ENCODE data around the gene TEK.
"Not testable (repeated sequence)": the region's sequence is repeated elsewhere in the genome, so short reads cannot be mapped to it uniquely, and the experiment has no call there.

TEK gene

DNA sequence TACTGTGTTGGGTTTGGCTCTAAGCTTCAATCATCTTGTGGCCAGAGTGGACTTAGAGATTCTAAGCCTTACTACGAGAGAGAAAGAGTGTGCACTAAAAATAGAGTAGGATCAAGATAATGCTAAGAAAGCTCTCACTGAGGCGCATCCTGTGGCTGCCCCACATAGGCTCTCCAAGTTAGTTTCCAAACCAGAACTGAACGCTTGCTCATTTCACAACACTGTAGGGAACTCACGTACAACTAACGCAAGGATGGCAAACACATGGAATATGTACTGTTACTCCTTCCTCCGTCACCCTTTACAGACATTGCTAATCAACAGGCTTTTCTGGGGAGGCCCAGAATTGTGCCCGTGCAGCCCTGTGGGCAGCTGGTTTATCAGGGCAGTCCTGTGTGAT, 97.0 kb downstream of the TEK start:
- no peak overlapping the region for H3K4me3 ChIP-seq (ENCODE audit: low read length)
- TF ChIP-seq, protein P1, sequence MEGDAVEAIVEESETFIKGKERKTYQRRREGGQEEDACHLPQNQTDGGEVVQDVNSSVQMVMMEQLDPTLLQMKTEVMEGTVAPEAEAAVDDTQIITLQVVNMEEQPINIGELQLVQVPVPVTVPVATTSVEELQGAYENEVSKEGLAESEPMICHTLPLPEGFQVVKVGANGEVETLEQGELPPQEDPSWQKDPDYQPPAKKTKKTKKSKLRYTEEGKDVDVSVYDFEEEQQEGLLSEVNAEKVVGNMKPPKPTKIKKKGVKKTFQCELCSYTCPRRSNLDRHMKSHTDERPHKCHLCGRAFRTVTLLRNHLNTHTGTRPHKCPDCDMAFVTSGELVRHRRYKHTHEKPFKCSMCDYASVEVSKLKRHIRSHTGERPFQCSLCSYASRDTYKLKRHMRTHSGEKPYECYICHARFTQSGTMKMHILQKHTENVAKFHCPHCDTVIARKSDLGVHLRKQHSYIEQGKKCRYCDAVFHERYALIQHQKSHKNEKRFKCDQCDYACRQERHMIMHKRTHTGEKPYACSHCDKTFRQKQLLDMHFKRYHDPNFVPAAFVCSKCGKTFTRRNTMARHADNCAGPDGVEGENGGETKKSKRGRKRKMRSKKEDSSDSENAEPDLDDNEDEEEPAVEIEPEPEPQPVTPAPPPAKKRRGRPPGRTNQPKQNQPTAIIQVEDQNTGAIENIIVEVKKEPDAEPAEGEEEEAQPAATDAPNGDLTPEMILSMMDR (conservative IDR thresholded peaks at IDR 0.05; ENCODE audit: low read depth, low read length) = no peak
- DNase-seq (ENCODE audit: low read depth) = no peak

GRCh38 chr9:27209034-27209433, 100.0 kb downstream of the TEK start:
- TF ChIP-seq, protein P1 (conservative IDR thresholded peaks at IDR 0.05; ENCODE audit: low read depth, low read length) = no peak
- no peak overlapping the region for H3K4me3 ChIP-seq (ENCODE audit: low read length)
- DNase-seq (ENCODE audit: low read depth) = no peak

- TF ChIP-seq, protein P1 (conservative IDR thresholded peaks at IDR 0.05; ENCODE audit: low read depth, low read length) = no peak
- no peak for DNase-seq (ENCODE audit: low read depth)
- no peak overlapping the region for H3K4me3 ChIP-seq (ENCODE audit: low read length)
Observed at GRCh38 chr9:27210588-27210987, 101.6 kb downstream of the TEK start.

- DNase-seq (ENCODE audit: low read depth) = no peak
- TF ChIP-seq, protein P1 (conservative IDR thresholded peaks at IDR 0.05; ENCODE audit: low read depth, low read length) = no peak
- no peak overlapping the region for H3K4me3 ChIP-seq (ENCODE audit: low read length)
Observed at GRCh38 chr9:27212191-27212590, 103.2 kb downstream of the TEK start.

DNA sequence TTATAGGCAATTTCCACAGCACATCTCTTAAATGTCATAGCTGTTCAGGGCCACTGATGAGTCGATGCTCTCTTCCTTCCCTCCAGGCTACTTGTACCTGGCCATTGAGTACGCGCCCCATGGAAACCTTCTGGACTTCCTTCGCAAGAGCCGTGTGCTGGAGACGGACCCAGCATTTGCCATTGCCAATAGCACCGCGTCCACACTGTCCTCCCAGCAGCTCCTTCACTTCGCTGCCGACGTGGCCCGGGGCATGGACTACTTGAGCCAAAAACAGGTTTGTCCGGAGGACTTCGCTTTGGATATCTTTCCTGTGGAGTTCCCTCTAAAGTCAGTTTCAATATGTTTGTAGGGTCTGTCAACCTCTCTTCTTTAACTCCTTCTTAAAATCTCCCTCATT, 103.6 kb downstream of the TEK start:
- no peak for DNase-seq (ENCODE audit: low read depth)
- TF ChIP-seq, protein P1 (conservative IDR thresholded peaks at IDR 0.05; ENCODE audit: low read depth, low read length) = no peak
- H3K4me3 ChIP-seq (ENCODE audit: low read length) = no peak overlapping the region

DNA sequence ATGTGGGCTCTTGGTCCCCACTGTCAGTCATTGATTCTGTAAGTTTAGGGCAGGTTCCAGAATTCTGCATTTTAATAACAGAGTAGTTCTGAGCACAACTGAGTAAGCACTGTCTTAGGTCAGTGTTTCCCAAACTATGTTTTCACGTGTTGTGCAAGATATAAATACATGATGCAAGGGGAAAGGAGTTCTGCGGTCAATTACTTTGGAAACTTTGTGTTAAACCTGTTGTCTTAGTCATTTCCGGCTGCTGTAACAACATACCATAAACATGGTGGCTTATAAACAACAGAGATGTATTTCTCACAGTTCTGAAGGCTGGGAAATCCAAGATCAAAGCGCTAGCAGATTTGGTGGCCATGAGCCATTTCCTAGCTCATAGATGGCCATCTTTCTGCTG, 118.2 kb downstream of the TEK start:
- TF ChIP-seq, protein P1 (conservative IDR thresholded peaks at IDR 0.05; ENCODE audit: low read depth, low read length) = no peak
- no peak for DNase-seq (ENCODE audit: low read depth)
- no peak overlapping the region for H3K4me3 ChIP-seq (ENCODE audit: low read length)

GRCh38 chr9:27239648-27240047, 130.6 kb downstream of the TEK start:
- H3K4me3 ChIP-seq (ENCODE audit: low read length) = not testable (repeated sequence)

GRCh38 chr9:27247756-27248155, 138.7 kb downstream of the TEK start:
- TF ChIP-seq, protein P1 (conservative IDR thresholded peaks at IDR 0.05; ENCODE audit: low read depth, low read length) = peak; percentile 86
- peak; percentile 15 for DNase-seq (ENCODE audit: low read depth)
- no peak overlapping the region for H3K4me3 ChIP-seq (ENCODE audit: low read length)

More at GRCh38 chr9:27239648-27240047, 130.6 kb downstream of the TEK start:
- not testable (repeated sequence) for DNase-seq (ENCODE audit: low read depth)
